GM19099 (cell line): ENCODE results near the gene TTC33.

Experiments used
- POLR2A ChIP-seq: IDR thresholded peaks from 3 replicates; pipeline ENCODE4 v1.6.1; 2011; ENCODE audit warnings: low read depth; ENCODE audit not compliant: insufficient read length; ENCODE audit errors: extremely low read depth

The TTC33 gene

DNA sequence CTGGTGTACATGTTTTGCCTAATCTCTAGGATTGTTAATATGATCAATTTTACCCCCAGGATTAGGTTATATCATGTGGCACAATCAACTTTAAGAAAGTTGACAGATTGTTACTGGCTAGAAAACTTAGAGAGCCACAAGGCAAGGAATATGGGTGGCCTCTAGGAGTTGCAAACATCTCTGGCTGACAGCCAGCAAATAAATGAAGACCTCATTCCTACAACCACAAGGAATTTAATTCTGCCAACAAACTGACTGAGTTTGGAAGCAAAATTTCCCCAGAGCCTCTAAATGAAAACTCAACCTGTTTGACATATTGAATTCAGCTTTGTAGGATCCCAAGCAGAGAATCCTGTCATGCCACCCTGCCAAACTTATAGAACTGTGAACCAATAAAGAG is 272.4 kb downstream of the TTC33 start:
- no peak for TF ChIP-seq POLR2A

DNA sequence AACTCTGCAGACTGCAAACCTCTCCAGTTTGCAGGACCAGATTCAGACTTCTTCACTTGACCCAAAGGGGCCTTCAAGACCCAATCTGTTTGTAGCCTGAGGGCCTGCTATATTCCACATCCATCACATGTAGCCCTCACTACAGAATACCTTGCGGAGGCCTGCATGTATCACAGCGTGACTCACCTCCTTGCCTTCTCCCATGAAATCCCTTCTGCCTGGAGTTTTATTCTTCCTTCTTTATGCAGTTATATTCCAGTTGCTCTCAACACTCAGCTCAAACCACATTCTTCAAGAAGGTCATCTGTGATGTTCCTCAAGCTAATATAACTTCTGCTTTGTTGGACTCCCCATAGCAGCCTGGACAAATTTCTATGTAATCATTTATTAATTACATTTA is 274.5 kb downstream of the TTC33 start:
- TF ChIP-seq POLR2A: no peak

DNA sequence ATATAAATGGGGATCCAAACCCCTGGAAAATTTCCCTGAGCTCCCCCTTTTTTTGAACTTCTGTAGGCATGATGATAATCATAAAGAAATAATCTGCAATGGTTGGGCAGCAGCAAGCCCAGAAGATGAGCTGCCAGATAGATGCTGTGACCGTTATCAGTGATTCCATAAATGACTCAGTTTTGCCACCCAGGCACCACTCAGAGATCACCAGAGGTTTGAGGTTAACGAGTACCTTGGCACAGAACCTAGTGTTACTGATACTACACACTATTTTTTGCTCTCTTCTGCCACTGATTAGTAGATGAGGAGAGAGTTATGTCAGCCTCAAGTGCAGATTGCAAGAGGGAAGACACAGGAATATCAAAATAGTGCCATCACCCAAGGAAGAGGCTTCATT is 275.4 kb downstream of the TTC33 start:
- no peak for TF ChIP-seq POLR2A

DNA sequence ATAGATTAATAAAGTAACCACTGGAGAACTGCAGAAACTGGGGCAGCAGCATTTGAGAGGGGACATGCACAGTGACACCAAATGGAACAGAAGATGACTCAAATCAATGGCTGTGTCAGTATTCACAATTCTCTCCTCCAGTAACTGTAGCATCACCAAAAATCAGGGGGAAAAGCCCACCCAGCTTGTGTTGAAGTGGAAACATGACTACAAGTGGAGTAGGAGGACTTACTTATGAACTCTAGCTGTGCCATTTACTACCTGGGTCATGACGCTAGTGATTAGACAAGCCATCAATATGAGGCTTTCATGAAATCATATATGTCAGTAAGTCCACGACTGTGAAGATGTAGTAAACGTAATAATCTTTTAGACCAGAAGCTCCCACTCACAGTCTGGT is 275.8 kb downstream of the TTC33 start:
- TF ChIP-seq POLR2A: no peak

DNA sequence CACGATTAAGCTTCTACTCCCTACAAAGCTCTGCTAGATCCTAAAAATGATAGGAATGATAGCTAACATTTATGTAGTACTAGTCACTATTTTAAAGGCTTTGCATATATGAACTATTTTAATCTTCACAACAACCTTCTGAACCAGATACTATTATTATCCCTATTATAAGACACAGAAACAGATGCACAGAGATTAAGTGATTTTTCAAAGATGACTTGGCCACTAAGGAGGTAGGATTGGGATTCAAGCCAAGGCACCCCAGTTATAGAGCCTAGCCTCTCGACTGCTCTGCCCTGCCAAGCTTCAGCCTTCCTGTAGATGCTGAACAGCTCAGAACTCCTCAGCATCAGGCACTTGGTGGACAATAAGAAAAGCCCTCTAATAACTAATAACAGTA is 277.0 kb downstream of the TTC33 start:
- TF ChIP-seq POLR2A: no peak

DNA sequence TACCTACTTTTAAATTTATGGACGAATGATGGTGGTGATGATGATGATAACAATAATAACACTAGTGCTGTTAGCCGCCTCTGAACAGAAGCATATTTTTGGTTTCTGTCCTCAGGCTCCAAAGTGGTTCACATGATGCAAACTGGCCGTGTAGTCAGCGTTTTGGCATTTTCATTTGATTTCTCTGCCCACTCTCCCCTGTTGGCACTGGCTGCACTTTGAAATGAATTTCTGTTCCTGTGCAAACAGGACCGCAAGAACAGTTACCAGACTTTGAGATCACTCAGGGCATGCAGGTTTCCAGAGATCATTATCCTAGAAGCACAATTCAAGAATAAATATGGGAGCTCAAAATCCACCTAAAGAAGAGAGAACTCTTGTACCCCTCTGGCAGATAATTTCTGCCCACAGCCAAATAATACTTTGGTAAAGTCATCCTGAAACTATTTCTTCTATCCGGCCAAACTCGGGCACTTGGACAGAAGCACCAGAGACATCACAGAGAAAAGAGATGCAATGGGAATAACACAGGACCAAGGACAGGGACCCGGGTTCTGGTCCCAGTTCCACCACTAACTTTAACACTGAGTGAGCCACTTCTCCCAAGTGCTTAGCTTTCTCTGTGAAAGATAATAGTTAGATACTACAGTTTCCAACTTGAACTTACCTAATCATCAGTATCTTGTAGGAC is 277.8 kb downstream of the TTC33 start:
- TF ChIP-seq POLR2A: no peak

DNA sequence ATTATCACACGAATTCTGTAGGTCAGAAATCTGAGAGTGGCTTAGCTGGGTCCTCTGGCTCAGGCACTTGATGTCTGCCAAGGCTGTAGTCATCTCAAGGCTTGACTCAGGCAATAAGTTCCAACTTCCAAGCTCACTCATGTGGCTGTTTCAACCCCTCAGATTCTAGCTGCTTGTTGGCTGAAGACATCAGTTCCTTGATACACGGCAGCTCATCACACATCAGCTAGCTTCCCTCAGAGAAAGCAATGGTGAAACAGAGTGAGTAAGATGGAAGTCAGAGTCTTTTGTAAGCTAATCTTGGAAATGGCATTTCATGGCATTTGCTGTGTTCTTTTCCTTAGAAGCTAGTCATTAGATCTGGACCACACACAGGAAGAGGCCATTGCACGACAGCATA is 280.2 kb downstream of the TTC33 start:
- TF ChIP-seq POLR2A: no peak

DNA sequence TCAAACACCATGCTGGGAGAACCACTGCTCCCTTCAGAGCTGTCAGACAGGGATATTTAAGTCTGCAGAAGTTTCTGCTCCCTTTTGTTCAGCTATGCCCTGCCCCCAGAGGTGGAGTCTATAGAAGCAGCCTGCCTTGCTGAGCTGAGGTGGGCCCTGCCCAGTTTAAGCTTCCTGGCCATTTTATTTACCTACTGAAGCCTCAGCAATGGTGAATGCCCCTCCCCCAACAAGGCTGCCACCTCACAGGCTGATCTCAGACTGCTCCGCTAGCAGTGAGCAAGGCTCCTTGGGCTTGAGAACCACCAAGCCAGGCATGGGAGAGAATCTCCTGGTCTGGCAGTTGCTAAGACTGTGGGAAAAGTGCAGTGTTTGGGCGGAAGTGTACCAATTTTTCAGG is 281.5 kb downstream of the TTC33 start:
- no peak for TF ChIP-seq POLR2A

DNA sequence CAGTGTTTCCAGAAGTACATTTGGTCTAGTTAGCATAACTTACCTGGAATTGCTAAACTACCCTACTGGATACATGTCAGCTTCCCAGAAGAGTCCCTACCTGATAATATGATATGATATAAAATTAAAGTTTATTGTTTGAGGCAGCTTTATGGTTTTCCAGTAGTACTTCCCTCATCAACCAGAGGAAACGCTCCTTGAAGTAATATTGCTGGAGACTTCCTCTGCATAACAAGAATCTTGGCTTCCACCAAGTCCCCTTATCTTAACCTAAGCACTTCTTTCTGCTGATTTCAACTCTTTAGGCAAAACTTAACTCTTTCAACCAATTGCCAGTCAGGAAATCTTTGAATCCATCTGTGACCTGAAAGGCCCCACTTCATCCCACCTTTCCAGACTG is 290.3 kb downstream of the TTC33 start:
- no peak for TF ChIP-seq POLR2A

DNA sequence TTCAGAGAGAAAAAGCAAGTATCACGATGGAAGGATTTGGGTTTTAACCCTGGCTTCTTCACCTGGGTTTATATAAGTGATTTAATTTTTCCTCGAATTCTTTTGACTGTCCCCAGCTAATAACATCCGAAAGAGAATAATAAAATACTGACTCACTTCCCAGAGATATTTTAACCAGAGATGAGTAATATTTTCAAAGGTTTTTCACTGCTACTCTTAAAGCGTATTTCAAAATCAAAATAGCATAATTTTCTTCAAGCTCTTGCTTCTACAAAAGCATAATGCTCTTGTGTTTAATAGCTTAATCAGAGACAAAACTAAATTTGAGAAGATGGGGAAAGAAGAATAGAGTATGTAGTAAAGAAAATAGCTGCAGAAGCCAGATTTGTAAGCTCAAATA is 291.2 kb downstream of the TTC33 start:
- TF ChIP-seq POLR2A: no peak
